Psoas muscle (tissue), 8 donors: ENCODE data around the gene H3-3A. TPM values are rescaled to one million over a fixed set of nuclear protein-coding genes. Genes with fewer than 3 reads are reported as not detected.

Experiments
- ATAC-seq, 4 donors: fragments of 200-7000 bp; cut with Tn5 transposase; one replicate each; pipeline ENCODE4 v1.9.1; 2020; ENCODE audit warnings: moderate library complexity in 3 of 4, mild to moderate bottlenecking in 2 of 4
- DNase-seq, 2 donors: peaks; one replicate each; pipeline ENCODE4 v3.0.0-alpha.2; 2020
- H3K27ac ChIP-seq: fragments of 200-600 bp; one replicate; pipeline ENCODE4 v1.8.0; 2022
- H3K27me3 ChIP-seq, 3 donors: fragments of 200-600 bp in 1 of 3; one replicate each; pipeline versions ENCODE4 v1.6.1 to v1.8.0; 2013 to 2022; ENCODE audit warnings: low read length in 2 of 3, mild to moderate bottlenecking in 2 of 3, moderate library complexity in 1 of 3; ENCODE audit not compliant: insufficient read depth in 3 of 3
- H3K36me3 ChIP-seq, 2 donors: fragments of 200-600 bp in 1 of 2; one replicate each; pipeline versions ENCODE4 v1.6.1 to v1.8.0; 2013 to 2022; ENCODE audit warnings: low read depth in 1 of 2, mild to moderate bottlenecking in 1 of 2, moderate library complexity in 1 of 2; ENCODE audit not compliant: insufficient read depth in 1 of 2
- H3K4me1 ChIP-seq: fragments of 200-600 bp; one replicate; pipeline ENCODE4 v1.8.0; 2022
- H3K4me3 ChIP-seq: fragments of 200-600 bp; one replicate; pipeline ENCODE4 v1.8.0; 2022; ENCODE audit warnings: mild to moderate bottlenecking
- H3K9me3 ChIP-seq: fragments of 200-600 bp; one replicate; pipeline ENCODE4 v1.8.0; 2022
- WGBS, 3 donors: extraction: QIAGEN DNeasy Blood & Tissue Kit; methylation state at CpG; one replicate each; pipeline versions ENCODE4 v1.1.6 to v1.1.7; 2013; 5-methylcytosine and 5-hydroxymethylcytosine counted together
- intact Hi-C, 2 donors: fragments of 100-400 bp; cut with DNase I; formaldehyde crosslinking; loops; one replicate each; pipeline versions ENCODE4 v1.11.0 to v1.14.2; 2022
- polyA plus RNA-seq, 3 donors: library from polyadenylated mRNA; stranded (reverse); fragments of 200-250 nt; gene quantifications; one replicate each; pipeline ENCODE4 v1.2.3, GENCODE V29; 2013
- total RNA-seq, 4 donors: library from RNA; stranded (reverse); fragmentation: NEBNext Ultra II Directional in 2 of 4; extraction: Animal tissue kit (Norgen Biotek cat#: 25700) in 2 of 4; gene quantifications; one replicate each; pipeline versions ENCODE4 v1.2.1 to v1.2.4, GENCODE V29; 2021 to 2023
- TF ChIP-seq, protein P1 (sequence below): fragments of 200-600 bp; IDR thresholded peaks from one replicate; pipeline ENCODE4 v1.8.0; 2022; ENCODE audit warnings: antibody characterized with exemption
- donor health status: healthy with polysubstance abuse.
- donor health status: DM: no; HTN: no; CAD: no; lungs with moderate emphysema.
- donor health status: Bipolar disorder and iron deficiency.
- donor health status: healthy.
- donor health status: DM: yes; HTN: yes; CAD: no.
- donor health status: DM: no; HTN: no; CAD: no.
- donor health status: DM: no; HTN: no; CAD: no.
- donor health status: DM: yes; HTN: yes; CAD: no.

The H3-3A gene
- total and polyA plus RNA-seq, 7 donors: 187 to 284 (median 210) TPM

DNA sequence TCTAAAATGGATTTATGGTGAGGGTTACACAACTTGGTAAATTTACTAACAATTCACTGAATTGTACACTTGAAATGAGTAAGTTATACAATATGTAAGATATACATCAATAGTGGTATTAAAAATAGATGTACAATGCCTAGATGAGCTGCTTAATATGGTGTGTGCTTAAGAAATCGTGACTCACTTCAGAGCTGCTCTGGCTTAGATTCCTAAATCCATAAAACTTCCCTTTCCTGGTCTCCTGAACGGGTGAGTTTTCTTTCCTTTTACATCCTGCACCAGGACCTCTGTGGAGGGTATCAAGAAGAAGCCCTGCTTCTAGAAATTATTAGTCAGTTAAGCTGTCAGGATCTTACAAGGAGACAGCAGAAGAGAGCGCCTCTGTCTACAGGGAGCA is 30.4 kb downstream of the H3-3A start:
- TF ChIP-seq, protein P1, sequence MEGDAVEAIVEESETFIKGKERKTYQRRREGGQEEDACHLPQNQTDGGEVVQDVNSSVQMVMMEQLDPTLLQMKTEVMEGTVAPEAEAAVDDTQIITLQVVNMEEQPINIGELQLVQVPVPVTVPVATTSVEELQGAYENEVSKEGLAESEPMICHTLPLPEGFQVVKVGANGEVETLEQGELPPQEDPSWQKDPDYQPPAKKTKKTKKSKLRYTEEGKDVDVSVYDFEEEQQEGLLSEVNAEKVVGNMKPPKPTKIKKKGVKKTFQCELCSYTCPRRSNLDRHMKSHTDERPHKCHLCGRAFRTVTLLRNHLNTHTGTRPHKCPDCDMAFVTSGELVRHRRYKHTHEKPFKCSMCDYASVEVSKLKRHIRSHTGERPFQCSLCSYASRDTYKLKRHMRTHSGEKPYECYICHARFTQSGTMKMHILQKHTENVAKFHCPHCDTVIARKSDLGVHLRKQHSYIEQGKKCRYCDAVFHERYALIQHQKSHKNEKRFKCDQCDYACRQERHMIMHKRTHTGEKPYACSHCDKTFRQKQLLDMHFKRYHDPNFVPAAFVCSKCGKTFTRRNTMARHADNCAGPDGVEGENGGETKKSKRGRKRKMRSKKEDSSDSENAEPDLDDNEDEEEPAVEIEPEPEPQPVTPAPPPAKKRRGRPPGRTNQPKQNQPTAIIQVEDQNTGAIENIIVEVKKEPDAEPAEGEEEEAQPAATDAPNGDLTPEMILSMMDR: no peak
- H3K4me3 ChIP-seq: no peak overlapping the region
- DNase-seq: no peak
- H3K4me1 ChIP-seq: no peaks in the 10 kb centered on the region
- H3K27me3 ChIP-seq: no peaks in the 10 kb centered on the region
- no peaks in the 10 kb centered on the region for H3K36me3 ChIP-seq
- no peak overlapping the region for H3K27ac ChIP-seq
- ATAC-seq: no peak
- 58 to 74% (median 61%) methylated on average over 3 of the region's 3 CpGs for WGBS, 3 donors
- no peaks in the 10 kb centered on the region for H3K9me3 ChIP-seq
- intact Hi-C loops: no loop called here

DNA sequence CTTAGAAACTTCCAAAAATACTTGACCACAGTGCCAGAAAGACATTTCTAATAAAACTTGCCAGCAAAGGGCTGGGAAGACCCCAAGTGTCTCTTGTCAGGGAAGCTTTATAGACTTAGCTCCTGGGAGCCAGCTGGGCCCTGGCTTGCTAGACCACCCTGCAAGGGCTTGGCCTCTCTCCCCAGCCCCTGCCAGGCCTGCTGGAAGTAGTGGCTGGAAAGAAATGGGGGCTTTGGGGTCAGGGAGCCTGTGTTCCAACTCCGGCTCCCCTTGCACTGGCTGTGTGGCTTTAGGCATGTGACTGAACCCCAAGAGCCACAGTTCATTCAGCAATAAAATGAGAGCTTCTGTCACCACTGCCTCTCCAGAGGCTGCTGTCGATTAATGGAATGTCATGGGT is 31.1 kb downstream of the H3-3A start:
- no peaks in the 10 kb centered on the region for H3K27me3 ChIP-seq
- DNase-seq: no peak
- no peaks in the 10 kb centered on the region for H3K36me3 ChIP-seq
- no peaks in the 10 kb centered on the region for H3K9me3 ChIP-seq
- H3K4me1 ChIP-seq: no peaks in the 10 kb centered on the region
- no peak overlapping the region for H3K27ac ChIP-seq
- ATAC-seq: no peak
- TF ChIP-seq, protein P1: no peak
- intact Hi-C loops: no loop called here
- WGBS, 3 donors: 72 to 77% (median 74%) methylated on average over 2 of the region's 2 CpGs
- no peak overlapping the region for H3K4me3 ChIP-seq

DNA sequence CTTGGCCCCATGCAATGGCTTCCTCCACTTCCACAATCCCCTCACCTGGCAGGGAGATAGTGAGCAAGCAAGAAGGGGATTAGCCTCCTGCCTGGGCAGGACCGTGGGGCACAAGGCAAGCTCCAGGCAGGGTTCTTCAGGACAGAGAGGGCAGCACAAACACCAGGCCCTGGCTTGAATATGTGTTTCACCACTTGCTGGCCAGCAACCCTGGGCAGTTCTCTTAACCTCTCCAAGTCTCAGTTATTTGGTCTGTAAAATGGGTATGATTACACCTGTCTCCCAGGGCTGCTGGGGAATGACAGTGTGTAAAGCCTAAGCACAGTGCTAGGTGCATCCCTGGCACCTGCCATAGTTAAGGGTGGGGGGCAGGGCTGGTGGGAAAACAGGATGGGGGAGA is 31.9 kb downstream of the H3-3A start:
- 43 to 93% (median 81%) methylated on average over 1 of the region's 1 CpG for WGBS, 3 donors
- Histone ChIP-seq H3K27me3 (no peaks in the 10 kb centered on the region), H3K4me1 (no peaks in the 10 kb centered on the region), H3K4me3 (no peak overlapping the region), H3K9me3 (no peaks in the 10 kb centered on the region), H3K27ac (no peak overlapping the region), H3K36me3 (no peaks in the 10 kb centered on the region)
- DNase-seq (no peak), ATAC-seq (no peak)
- TF ChIP-seq, protein P1: no peak
- intact Hi-C loops: no loop called here

DNA sequence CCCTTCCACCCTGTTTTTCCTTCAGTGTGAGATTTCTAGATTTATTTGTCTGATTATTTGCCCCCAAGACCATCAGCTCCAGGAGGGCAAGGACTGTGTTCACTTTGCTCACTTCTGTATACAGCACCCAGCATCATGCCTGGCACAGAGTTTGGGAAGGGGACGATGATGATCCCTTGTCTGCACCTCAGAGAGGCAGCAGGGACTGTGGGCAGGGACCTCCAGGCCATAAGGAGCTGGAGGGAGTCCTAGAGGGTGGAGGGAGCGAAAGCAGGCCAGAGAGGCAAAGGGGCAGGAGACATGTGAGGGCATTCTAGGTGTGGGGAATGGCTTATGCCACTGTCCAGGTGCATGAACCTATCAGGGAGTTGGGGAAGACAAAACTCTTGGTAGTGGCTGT is 32.8 kb downstream of the H3-3A start:
- Histone ChIP-seq H3K9me3 (no peaks in the 10 kb centered on the region), H3K4me1 (peaks cover 4% of the 10 kb centered on the region), H3K27ac (no peak overlapping the region), H3K36me3 (no peaks in the 10 kb centered on the region), H3K4me3 (no peak overlapping the region), H3K27me3 (no peaks in the 10 kb centered on the region)
- intact Hi-C loops: no loop called here
- WGBS, 3 donors: 94 to 98% (median 94%) methylated on average over 2 of the region's 2 CpGs
- TF ChIP-seq, protein P1: no peak
- DNase-seq (no peak), ATAC-seq (no peak)

DNA sequence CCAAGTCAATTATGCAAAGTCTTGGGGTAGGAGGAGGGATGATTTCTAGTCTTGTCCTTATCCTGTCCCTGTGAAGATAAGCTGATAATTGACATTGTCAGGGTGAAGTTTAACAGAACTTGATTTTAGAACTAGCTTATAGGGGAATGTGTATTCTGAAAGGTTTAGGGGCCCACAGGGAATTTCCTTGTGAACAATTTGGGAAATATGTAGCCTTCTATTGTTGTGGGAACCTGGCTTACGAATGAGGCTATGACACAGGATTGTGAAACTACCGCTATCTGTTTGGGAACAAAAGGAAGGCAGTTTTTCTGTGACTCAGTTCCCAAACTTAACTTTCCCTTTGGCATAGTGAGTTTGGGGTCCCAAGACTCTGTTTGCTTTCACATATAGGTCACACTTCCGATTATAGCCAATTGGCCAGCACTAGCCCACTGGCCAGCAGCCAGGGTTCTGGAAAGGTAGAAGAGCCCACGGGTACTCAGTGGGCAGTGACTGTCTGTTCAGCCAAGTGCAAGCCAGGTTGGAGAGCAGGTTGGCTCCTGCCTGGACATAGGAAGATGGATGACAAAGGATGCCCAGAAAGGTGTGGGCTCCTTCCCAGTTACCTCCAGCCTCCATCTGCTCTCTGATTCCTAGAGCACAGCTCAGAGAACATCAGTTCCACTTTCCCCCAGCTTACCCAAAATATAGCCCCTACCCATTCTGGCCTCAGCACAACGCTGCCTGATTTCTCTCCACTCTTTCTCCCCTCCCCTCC is 35.5 kb downstream of the H3-3A start:
- H3K27me3 ChIP-seq: no peaks in the 10 kb centered on the region
- peaks cover 4% of the 10 kb centered on the region for H3K4me1 ChIP-seq
- TF ChIP-seq, protein P1: no peak
- H3K27ac ChIP-seq: no peak overlapping the region
- intact Hi-C loops: no loop called here
- 73 to 84% (median 79%) methylated on average over 5 of the region's 5 CpGs for WGBS, 3 donors
- ATAC-seq (no peak), DNase-seq (no peak)
- no peaks in the 10 kb centered on the region for H3K9me3 ChIP-seq
- no peak overlapping the region for H3K4me3 ChIP-seq
- H3K36me3 ChIP-seq: no peaks in the 10 kb centered on the region
